ENCODE data around the gene IMPG1.

The IMPG1 gene

DNA sequence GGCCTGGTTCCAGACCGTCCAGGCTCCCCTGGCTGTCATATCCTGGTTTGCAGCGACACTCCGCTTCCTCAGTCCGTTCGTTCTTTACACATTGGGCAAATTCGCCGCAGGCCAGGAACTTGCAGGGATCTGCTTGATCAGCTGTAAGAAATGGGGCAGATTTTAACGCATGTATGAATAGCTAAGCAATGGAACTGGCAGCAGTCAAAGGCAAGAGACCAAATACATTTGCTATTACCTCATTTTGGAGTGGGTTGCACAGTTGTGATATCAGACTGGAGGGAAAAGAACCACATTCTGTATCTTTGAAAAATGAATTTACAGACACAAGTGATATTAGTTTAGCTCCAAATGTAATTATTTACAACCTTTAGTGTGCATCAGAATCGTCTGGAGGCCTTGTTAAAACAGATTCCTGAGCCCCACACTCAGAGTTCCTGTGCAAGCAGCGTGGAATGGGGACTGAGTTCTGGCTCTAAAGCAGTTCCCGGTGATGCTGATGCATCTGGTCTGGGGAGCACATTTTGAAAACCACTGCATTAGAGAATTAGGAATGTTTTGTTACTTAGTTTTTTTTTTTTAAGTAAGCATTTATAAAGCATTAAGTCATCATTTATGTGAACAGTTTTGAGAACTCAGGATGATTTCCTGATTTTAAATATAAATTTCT, 141.3 kb downstream of the IMPG1 start:
- Histone ChIP-seq H3K18ac (ENCODE audit: low read length) (no peak overlapping the region), H2AK5ac (ENCODE audit: low read length) (no peak overlapping the region), H2BK5ac (ENCODE audit: low read length) (no peak overlapping the region), H3K79me1 (ENCODE audit: low read length) (no peaks in the 10 kb centered on the region), H3K27me3 (ENCODE audit: insufficient read depth, low read length, poor library complexity) (no peaks in the 10 kb centered on the region), H3K4me1 (ENCODE audit: control insufficient read depth, low read depth, low read length) (no peaks in the 10 kb centered on the region), H3K79me2 (ENCODE audit: control insufficient read depth, insufficient read depth, low read length) (no peaks in the 10 kb centered on the region), H3K27ac (ENCODE audit: low read depth, low read length) (no peak overlapping the region), H3K36me3 (ENCODE audit: control insufficient read depth, insufficient read depth, low read length) (no peaks in the 10 kb centered on the region), H2BK120ac (ENCODE audit: low read depth, low read length) (no peak overlapping the region), H3K9ac (ENCODE audit: low read length) (no peak overlapping the region), H3K4ac (ENCODE audit: low read depth, low read length) (no peak overlapping the region), H3K4me2 (ENCODE audit: low read length) (no peak overlapping the region), H4K8ac (ENCODE audit: low read depth, low read length) (no peak overlapping the region), H4K5ac (ENCODE audit: low read length) (no peak overlapping the region), H3K4me3 (ENCODE audit: low read length) (no peak overlapping the region), H3K23ac (ENCODE audit: low read length) (no peak overlapping the region), H2BK15ac (replicated peaks; ENCODE audit: low read depth) (no peak overlapping the region), H3K56ac (ENCODE audit: low read length) (no peak overlapping the region)
- DNase-seq: no peak
- no CpG with 5 or more reads among the region's 11 CpGs for WGBS (ENCODE audit: extremely low coverage, insufficient coverage, low lambda C conversion rate)

DNA sequence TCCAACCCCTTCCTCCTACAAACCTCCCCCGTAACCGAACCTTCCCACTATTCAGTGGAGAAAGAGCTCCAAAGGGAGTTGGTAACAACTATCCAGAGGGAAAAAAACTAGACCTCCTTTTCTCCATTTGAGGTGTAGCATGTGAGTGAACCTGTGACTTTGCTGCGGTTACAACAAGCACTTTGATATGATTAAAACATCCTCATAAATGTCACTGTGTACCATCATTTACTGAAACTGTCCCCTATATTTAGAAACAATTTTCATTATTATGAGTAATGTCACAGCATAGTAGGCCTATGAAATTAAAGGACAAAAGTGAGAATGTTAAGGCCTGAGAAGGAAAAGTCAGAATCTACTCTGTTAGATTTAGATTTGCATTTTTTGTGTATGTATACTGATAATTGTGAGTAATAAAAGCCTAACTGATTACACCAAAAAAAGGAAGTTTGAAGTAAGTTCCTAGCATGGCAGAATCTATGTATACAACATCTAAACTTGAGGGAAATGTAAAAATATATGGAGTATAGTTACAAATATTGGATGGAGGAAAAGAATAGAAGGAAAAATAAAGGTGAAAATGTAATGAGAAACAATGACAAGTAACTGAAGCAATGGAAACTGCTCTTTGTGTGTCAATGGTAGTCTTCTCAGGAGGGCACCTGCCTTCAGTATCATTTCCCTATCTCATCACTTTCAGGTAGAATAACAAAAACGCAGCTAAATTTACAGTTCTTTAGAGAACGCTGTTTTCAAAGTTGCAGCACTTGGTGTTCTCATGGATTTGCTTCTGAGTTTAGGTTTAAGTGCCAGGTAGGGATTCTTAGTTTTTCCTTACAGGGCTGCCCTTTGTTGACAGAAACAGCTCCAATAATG, 145.9 kb downstream of the IMPG1 start:
- Histone ChIP-seq H2BK5ac (ENCODE audit: low read length) (no peak overlapping the region), H3K79me2 (ENCODE audit: control insufficient read depth, insufficient read depth, low read length) (no peaks in the 10 kb centered on the region), H3K56ac (ENCODE audit: low read length) (no peak overlapping the region), H4K5ac (ENCODE audit: low read length) (no peak overlapping the region), H3K79me1 (ENCODE audit: low read length) (no peaks in the 10 kb centered on the region), H3K27ac (ENCODE audit: low read depth, low read length) (no peak overlapping the region), H2AK5ac (ENCODE audit: low read length) (no peak overlapping the region), H2BK120ac (ENCODE audit: low read depth, low read length) (no peak overlapping the region), H3K4me3 (ENCODE audit: low read length) (no peak overlapping the region), H4K8ac (ENCODE audit: low read depth, low read length) (no peak overlapping the region), H3K36me3 (ENCODE audit: control insufficient read depth, insufficient read depth, low read length) (no peaks in the 10 kb centered on the region), H3K4ac (ENCODE audit: low read depth, low read length) (no peak overlapping the region), H3K4me1 (ENCODE audit: control insufficient read depth, low read depth, low read length) (no peaks in the 10 kb centered on the region), H3K23ac (ENCODE audit: low read length) (no peak overlapping the region), H3K18ac (ENCODE audit: low read length) (no peak overlapping the region), H3K9ac (ENCODE audit: low read length) (no peak overlapping the region), H3K4me2 (ENCODE audit: low read length) (no peak overlapping the region), H3K27me3 (ENCODE audit: insufficient read depth, low read length, poor library complexity) (no peaks in the 10 kb centered on the region), H2BK15ac (replicated peaks; ENCODE audit: low read depth) (no peak overlapping the region)
- WGBS (ENCODE audit: extremely low coverage, insufficient coverage, low lambda C conversion rate): no CpG with 5 or more reads among the region's 5 CpGs
- DNase-seq: no peak

DNA sequence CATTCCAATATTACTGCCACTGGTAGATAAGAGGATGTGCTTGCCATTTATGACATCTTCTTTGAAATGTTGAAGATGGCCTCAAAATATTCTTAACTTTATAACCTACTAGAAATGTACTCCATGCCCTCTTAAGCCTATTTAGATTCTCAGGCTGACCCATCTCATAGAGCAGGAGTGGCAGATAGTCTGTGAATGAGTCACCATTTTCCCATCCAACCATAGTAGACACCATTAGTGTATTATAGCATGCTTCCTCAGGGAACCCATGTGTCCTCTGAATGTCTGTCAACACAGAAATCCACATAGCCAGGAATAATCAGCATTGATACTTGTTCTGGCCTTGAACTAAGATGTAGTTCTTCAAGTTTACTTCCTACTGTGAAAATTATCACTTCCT, 150.2 kb downstream of the IMPG1 start:
- Histone ChIP-seq H3K79me1 (ENCODE audit: low read length) (no peaks in the 10 kb centered on the region), H2BK15ac (replicated peaks; ENCODE audit: low read depth) (no peak overlapping the region), H3K56ac (ENCODE audit: low read length) (no peak overlapping the region), H3K27ac (ENCODE audit: low read depth, low read length) (no peak overlapping the region), H3K23ac (ENCODE audit: low read length) (no peak overlapping the region), H4K8ac (ENCODE audit: low read depth, low read length) (no peak overlapping the region), H4K5ac (ENCODE audit: low read length) (no peak overlapping the region), H3K4me2 (ENCODE audit: low read length) (no peak overlapping the region), H3K36me3 (ENCODE audit: control insufficient read depth, insufficient read depth, low read length) (no peaks in the 10 kb centered on the region), H3K4me1 (ENCODE audit: control insufficient read depth, low read depth, low read length) (no peaks in the 10 kb centered on the region), H2AK5ac (ENCODE audit: low read length) (no peak overlapping the region), H3K18ac (ENCODE audit: low read length) (no peak overlapping the region), H3K79me2 (ENCODE audit: control insufficient read depth, insufficient read depth, low read length) (no peaks in the 10 kb centered on the region), H3K4me3 (ENCODE audit: low read length) (no peak overlapping the region), H2BK5ac (ENCODE audit: low read length) (no peak overlapping the region), H3K4ac (ENCODE audit: low read depth, low read length) (no peak overlapping the region), H2BK120ac (ENCODE audit: low read depth, low read length) (no peak overlapping the region), H3K27me3 (ENCODE audit: insufficient read depth, low read length, poor library complexity) (no peaks in the 10 kb centered on the region), H3K9ac (ENCODE audit: low read length) (no peak overlapping the region)
- peak; percentile 25 for DNase-seq

DNA sequence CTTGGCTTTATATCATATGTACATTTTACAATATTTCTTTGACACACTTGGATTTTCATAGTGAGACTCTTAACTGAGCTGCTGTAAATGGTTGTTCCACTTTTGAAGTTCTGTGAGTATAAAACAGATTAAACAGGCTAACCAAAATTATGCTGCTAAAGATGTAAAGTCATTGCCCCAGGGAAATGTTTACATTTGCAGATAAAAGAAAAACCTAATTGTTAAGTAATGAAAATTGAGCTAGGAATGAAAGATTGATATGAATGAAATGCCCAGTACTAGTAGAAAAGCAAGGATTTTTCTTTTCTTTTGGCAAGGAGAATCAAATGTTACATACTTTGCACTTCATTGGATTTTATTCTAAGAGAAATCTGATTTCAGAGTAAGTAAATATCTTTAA, 159.4 kb downstream of the IMPG1 start:
- no peak overlapping the region for H3K56ac ChIP-seq (ENCODE audit: low read length)
- H3K79me2 ChIP-seq (ENCODE audit: control insufficient read depth, insufficient read depth, low read length): no peaks in the 10 kb centered on the region
- no peak overlapping the region for H4K8ac ChIP-seq (ENCODE audit: low read depth, low read length)
- H3K4ac ChIP-seq (ENCODE audit: low read depth, low read length): no peak overlapping the region
- H2AK5ac ChIP-seq (ENCODE audit: low read length): no peak overlapping the region
- no peak overlapping the region for H3K27ac ChIP-seq (ENCODE audit: low read depth, low read length)
- H2BK120ac ChIP-seq (ENCODE audit: low read depth, low read length): no peak overlapping the region
- H3K23ac ChIP-seq (ENCODE audit: low read length): no peak overlapping the region
- no peak overlapping the region for H3K18ac ChIP-seq (ENCODE audit: low read length)
- H3K79me1 ChIP-seq (ENCODE audit: low read length): no peaks in the 10 kb centered on the region
- H2BK5ac ChIP-seq (ENCODE audit: low read length): no peak overlapping the region
- no peak overlapping the region for H3K9ac ChIP-seq (ENCODE audit: low read length)
- no peak overlapping the region for H3K4me3 ChIP-seq (ENCODE audit: low read length)
- H3K4me2 ChIP-seq (ENCODE audit: low read length): no peak overlapping the region
- H3K36me3 ChIP-seq (ENCODE audit: control insufficient read depth, insufficient read depth, low read length): no peaks in the 10 kb centered on the region
- no peak overlapping the region for H2BK15ac ChIP-seq (replicated peaks; ENCODE audit: low read depth)
- H4K5ac ChIP-seq (ENCODE audit: low read length): no peak overlapping the region
- DNase-seq: no peak
- no peaks in the 10 kb centered on the region for H3K4me1 ChIP-seq (ENCODE audit: control insufficient read depth, low read depth, low read length)
- H3K27me3 ChIP-seq (ENCODE audit: insufficient read depth, low read length, poor library complexity): no peaks in the 10 kb centered on the region

DNA sequence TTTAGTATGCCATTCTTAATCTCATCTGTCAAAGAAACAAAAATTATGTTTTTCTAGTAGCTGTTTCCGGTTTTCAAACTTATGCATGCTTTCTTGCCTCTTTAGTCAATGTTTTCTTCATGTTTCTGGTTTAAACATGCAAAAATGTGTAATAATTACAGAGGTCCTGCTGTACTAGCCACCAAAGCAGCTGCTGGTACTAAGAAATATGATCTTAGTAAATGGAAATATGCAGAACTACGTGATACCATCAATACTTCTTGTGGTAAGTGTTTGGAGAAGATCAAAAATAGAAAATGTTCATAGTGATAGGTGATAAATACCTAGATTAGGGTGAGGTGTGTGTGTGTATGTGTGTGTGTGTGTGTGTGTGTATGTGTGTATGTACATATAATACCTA, 165.0 kb downstream of the IMPG1 start:
- Histone ChIP-seq H3K79me2 (ENCODE audit: control insufficient read depth, insufficient read depth, low read length) (no peaks in the 10 kb centered on the region), H2BK120ac (ENCODE audit: low read depth, low read length) (no peak overlapping the region), H3K18ac (ENCODE audit: low read length) (no peak overlapping the region), H4K5ac (ENCODE audit: low read length) (no peak overlapping the region), H2AK5ac (ENCODE audit: low read length) (no peak overlapping the region), H3K79me1 (ENCODE audit: low read length) (no peaks in the 10 kb centered on the region), H3K27ac (ENCODE audit: low read depth, low read length) (no peak overlapping the region), H4K8ac (ENCODE audit: low read depth, low read length) (no peak overlapping the region), H3K4me1 (ENCODE audit: control insufficient read depth, low read depth, low read length) (no peaks in the 10 kb centered on the region), H2BK5ac (ENCODE audit: low read length) (no peak overlapping the region), H3K4me2 (ENCODE audit: low read length) (no peak overlapping the region), H3K4ac (ENCODE audit: low read depth, low read length) (no peak overlapping the region), H2BK15ac (replicated peaks; ENCODE audit: low read depth) (no peak overlapping the region), H3K23ac (ENCODE audit: low read length) (no peak overlapping the region), H3K4me3 (ENCODE audit: low read length) (no peak overlapping the region), H3K56ac (ENCODE audit: low read length) (no peak overlapping the region), H3K36me3 (ENCODE audit: control insufficient read depth, insufficient read depth, low read length) (no peaks in the 10 kb centered on the region), H3K9ac (ENCODE audit: low read length) (no peak overlapping the region), H3K27me3 (ENCODE audit: insufficient read depth, low read length, poor library complexity) (no peaks in the 10 kb centered on the region)
- WGBS (ENCODE audit: extremely low coverage, insufficient coverage, low lambda C conversion rate): no CpG with 5 or more reads among the region's 2 CpGs
- DNase-seq: no peak

DNA sequence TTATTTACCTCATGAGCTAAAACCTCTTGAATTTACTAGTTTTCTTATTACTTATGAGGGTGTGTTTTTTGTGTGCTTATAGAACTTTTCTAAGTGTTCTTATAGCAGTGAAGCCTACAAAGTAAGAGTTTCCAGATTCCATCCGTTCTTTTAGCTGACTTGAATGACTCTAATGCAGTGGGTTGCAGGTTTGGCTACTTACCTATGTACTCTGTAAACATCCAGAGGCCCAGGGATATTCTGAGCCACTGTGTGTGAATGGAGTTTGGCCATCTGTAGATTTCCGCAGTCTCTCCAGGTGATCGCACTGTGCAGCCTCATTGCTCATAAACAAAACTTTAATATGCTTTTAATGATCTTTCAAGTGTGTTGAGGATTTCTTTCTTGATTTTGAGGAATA, 165.6 kb downstream of the IMPG1 start:
- Histone ChIP-seq H3K4me2 (ENCODE audit: low read length) (no peak overlapping the region), H3K9ac (ENCODE audit: low read length) (no peak overlapping the region), H3K56ac (ENCODE audit: low read length) (no peak overlapping the region), H3K79me1 (ENCODE audit: low read length) (no peaks in the 10 kb centered on the region), H3K36me3 (ENCODE audit: control insufficient read depth, insufficient read depth, low read length) (no peaks in the 10 kb centered on the region), H2BK15ac (replicated peaks; ENCODE audit: low read depth) (no peak overlapping the region), H3K79me2 (ENCODE audit: control insufficient read depth, insufficient read depth, low read length) (no peaks in the 10 kb centered on the region), H3K4me3 (ENCODE audit: low read length) (no peak overlapping the region), H3K4me1 (ENCODE audit: control insufficient read depth, low read depth, low read length) (no peaks in the 10 kb centered on the region), H3K27me3 (ENCODE audit: insufficient read depth, low read length, poor library complexity) (no peaks in the 10 kb centered on the region), H4K8ac (ENCODE audit: low read depth, low read length) (no peak overlapping the region), H2BK120ac (ENCODE audit: low read depth, low read length) (no peak overlapping the region), H4K5ac (ENCODE audit: low read length) (no peak overlapping the region), H2AK5ac (ENCODE audit: low read length) (no peak overlapping the region), H2BK5ac (ENCODE audit: low read length) (no peak overlapping the region), H3K27ac (ENCODE audit: low read depth, low read length) (no peak overlapping the region), H3K18ac (ENCODE audit: low read length) (no peak overlapping the region), H3K23ac (ENCODE audit: low read length) (no peak overlapping the region), H3K4ac (ENCODE audit: low read depth, low read length) (peak overlapping the region; percentile 55)
- no peak for DNase-seq
- no CpG with 5 or more reads among the region's 3 CpGs for WGBS (ENCODE audit: extremely low coverage, insufficient coverage, low lambda C conversion rate)
